Pons (tissue), 1 donor: ENCODE measurements around the gene AP4B1.

Source experiments
- DNase-seq: peaks from one replicate; pipeline ENCODE4 v3.0.0-alpha.2; 2016; ENCODE audit warnings: low spot score

The AP4B1 gene

DNA sequence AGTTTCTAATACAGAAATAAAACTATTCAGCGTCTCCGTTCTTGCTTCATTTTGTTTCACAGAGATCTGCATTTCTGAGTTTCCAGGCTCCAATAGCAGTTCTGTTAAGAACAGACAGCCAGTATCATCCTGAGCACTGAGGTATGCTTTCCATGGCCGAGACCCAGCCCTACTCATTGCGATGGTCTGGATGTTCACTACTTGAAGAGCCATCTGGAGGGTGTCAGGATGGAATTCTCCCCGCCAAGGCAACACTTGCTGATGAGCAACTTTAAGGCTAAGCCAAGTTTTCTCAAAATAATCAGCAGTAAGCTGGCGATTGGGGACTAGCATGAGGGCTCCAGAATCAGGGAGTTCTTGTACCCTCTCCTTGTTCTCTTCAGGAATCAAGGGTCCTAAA is 9.5 kb downstream of the AP4B1 start:
- no peak for DNase-seq

DNA sequence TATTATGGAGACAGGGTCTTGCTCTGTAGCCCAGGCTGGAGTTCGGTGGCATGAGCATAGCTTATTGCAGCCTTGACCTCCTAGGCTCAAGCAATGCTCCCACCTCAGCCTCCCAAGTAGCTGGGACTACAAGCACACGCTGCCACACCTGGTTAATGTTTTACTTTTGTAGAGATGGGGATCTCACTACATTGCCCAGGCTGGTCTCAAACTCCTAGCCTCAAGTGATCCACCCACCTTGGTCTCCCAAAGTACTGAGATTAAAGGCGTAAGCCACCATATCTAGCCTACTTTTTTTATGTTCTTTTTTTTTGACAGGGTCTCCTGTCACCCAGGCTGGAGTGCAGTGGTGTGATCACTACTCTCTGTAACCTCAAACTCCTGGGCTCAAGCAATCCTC is 11.3 kb downstream of the AP4B1 start:
- DNase-seq, result no peak

DNA sequence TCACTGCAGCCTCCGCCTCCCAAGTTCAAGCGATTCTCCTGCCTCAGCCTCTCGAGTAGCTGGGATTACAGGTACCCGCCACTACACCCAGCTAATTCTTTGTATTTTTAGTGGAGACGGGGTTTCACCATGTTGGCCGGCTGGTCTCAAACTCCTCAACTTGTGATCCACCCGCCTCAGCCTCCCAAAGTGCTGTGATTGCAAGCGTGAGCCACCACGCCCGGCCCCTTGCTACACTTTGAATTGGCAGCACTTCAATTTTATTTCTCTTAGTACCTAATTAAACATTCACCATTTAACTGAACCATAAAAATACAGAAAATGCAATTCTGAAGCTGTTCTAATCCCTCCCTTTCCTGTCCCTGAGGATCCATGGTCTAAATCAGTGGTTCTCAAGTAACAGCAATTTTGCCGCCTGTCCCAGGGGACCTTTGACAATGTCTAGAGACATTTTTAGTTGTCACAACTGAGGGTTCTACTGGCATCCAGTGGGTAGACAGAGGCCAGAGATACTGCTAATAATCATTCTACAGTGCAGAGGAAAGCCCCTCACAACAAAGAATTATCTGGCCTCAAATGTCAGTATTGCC is 12.9 kb downstream of the AP4B1 start:
- no peak for DNase-seq

DNA sequence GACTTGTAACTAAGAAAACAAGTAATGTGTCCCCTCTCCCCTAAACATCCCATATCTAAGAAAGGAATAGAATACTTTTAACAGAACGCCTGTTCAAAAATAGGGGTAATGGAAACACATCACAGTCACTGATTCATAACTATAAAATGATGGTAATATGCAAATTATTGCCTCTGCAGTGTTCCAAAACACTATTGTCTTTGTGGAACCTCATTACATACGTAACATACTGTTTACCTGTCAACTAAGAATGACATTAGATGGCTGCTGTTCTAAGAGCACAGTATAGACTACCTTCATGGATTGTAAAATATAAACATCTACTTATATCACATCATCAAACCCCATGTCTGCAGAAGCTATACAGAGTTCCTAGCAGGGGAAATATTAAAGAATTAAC is 13.8 kb downstream of the AP4B1 start:
- no peak for DNase-seq

DNA sequence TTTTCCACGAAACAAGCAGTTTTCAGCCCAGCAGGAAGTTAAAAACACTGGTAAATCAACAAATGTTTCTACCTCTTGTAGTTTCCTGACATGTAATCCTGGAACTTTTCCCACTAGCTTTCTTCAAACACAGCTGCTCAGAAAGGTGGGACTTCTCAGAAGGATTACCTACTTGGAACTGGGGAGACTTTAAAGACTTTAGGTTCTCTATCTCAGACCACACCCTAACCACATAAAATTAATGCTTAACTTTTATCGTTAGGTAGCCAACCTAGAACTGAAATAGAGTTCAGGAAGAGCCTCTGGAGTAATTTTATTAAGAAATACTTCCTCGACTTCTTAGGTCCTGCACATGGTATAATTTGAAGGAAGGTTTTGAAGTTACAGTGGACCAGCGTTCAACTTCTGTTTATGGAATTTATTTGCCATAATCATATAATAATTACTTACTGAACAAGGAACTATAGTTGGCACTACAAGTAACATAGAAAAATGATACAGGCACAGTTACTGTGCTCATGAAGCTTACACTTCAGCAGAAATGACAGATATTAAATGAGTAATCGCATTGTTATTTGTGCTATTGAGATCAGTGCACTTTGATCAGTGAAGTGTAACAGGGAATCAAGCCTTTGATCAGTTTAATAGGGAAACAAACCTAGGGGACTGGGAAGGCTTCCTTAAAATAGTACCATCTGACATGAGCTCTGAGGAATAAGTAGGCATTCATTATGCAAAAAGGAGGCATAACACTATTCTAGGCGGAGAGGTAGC is 17.0 kb downstream of the AP4B1 start, which contains the start of gene BCL2L15:
Gene BCL2L15 (minus strand): TSS at position 180 of the 774 bp plus-strand sequence. CDS start 206 bp downstream, outside the sequence.
- no peak for DNase-seq

DNA sequence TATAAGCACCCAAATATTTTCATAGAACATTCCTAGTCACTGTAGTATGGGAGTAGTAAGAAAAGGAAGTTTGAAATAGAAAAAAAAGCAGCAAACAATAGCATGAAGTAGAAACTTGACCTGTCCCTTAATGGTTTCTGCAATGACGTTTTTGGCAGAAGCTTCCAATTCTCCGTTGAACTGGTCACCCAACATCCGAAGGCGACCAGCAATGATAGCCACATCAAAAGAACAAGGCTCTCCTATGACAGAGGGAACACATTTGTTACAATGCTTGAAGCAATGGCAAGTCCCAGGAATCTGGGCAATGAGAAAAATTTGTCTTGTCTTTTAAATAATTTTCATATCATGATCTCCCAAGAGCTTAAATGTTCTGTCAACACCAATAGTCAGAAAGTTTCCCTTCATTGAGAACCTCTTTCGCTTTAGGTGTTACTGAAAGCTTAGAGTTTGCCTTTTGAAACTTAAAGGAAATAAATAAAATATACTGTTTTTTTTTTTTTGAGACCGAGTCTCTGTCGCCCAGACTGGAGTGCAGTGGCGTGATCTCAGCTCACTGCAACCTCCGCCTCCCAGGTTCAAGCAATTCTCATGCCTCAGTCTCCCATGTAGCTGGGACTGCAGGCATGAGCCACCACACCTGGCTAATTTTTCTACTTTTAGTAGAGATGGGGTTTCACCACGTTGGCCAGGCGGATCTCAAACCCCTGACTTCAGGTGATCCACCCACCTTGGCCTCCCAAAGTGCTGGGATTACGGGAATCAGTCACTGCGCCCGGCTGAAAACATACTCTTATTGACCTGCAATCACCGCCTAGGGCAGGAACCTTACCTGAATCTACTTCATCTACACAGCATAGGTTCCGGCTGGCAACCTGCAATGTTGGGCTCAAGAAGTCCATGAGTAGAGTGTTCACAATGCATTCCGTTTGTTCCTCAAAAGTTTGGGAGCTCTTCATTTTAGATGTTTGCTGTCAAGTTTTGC is 17.9 kb downstream of the AP4B1 start:
- no peak for DNase-seq

DNA sequence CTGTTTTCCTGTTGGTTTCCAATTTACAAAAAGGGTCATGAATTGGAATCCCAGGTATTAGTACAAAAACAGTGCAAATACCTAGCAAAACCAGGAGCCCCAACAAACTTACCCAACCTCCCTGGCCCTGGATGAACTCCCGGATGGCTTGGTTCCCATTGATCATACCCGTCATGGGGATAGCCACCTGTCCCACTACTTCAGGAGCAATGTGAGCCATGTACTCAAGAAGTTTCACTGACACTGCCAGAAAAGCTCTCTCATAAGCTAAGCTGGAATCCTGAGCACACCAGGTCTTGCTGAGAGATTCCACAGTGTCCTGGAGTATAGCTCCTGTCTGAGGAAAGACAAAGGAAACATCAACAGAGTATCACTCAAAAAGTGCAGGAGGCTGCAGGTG is 22.9 kb downstream of the AP4B1 start:
- DNase-seq, result no peak

DNA sequence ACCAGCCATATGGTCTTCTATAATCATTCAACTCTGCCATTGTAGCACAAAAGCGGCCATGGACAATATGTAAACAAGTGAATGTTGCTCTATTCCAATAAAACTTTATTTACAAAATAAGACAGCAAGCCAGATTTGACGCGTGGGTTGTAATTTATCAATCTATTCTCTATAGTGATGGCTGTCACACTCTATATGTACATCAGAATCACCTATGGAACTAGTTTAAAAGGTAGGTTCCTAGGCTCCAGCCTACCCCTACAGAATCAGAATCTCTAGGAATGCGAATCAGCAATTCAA is 24.9 kb downstream of the AP4B1 start:
- DNase-seq, result no peak

DNA sequence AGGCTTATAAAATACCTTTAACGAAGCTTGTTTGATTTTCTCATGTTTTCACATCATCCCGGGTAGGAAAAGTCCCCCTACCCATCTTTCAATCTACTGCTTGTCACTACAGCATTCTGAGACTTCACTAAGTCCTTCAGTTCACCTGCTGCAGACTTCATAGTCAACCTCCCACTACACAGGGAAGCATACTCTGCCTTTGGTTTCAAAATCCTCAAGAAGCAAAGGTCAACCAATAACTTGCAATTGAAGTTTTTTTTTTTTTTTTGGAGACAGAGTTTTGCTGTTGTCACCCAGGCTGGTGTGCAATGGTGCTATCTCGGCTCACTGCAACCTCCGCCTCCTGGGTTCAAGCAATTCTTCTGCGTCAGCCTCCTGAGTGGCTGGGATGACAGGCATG is 28.4 kb downstream of the AP4B1 start:
- DNase-seq, result no peak

DNA sequence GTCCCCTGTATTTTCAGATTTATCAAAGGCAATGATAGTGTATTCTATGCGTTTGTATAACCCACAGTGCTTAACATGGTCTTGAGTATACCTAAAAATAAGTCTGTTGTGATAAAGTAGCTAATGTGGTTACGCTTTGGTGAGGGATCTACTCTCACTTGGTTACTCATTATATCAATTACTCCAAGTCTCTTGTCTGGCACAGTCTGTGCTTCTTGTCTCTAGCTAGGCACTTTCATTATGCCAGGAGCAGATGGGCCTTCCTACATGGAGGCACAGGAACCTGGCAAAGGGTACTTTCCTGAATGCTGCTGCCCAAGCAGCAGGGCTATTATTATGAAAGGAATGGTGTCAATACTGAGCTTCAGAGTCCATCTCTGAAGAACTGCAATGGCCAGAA is 28.9 kb downstream of the AP4B1 start:
- peak; percentile 32 for DNase-seq

DNA sequence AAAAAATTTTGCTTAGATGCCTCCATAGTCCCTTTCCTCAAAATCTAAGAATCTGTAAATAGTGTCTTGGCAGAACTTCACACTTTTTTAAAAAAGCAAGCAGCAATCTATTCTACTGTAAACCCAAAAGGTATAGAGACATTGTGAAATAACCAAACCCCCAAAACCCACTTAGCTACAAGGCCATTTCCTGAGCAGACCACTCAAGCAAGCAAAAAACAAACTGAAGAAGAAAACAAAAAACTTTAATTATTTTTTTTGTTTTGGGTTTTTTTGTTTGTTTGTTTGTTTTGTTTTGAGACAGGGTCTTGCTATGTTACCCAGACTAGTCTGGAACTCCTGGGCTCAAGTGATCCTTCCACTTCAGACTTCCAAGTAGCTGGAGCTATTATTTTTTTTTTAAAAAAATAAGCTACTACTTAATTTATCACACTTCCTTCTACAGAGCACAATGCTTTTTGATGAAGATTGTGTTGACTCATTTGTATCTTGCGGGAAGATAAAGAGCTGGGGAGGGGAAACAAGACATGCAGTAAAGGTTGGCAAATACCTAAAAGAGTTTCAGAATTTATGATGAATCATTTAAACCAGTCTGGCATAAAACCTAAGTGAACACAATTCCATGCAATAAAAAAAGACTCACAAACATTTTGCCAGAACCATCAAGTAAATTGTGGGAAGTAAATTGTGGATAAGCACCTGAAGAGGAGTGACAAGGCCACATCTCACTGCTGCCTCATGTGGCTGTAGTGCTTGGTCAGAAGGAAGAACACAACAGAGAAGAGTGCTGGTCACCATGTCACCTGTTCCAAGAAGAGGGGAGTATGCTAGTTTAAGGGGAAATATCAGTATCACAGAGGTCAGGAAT is 30.4 kb downstream of the AP4B1 start:
- DNase-seq, result no peak

DNA sequence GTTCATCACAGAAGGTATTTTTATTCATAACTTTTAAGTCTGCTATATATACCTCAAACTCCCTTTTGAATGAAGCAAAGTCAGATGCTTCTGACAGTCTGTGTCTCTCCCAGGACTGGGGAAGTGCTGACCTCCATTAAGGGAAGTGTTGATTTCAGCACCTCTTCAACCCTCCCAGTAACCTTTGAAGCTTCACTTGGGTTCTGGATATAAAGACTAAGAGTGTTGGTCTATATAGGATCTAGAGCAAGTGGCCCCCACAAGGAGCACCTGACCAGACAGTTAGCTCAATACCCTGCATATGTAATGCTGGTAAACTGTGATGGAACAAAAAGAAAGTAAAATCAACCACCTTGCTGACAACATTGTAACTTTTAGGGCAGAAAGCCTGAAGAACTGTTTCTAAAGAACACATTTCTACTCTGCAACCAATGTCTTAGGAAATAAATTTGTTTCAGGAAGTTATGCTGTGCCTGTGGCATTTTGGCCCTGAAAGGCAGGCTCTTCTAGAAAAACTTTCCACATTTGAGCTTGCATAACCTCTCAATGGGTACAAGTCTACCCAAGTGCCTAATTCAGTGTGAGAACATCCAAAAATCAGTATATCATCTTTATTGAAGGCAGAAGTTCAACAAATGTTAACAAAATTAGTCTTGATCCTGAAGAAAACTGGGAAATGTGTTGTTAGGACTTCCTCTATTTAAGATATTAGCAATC is 32.2 kb downstream of the AP4B1 start:
- peak; percentile 22 for DNase-seq

DNA sequence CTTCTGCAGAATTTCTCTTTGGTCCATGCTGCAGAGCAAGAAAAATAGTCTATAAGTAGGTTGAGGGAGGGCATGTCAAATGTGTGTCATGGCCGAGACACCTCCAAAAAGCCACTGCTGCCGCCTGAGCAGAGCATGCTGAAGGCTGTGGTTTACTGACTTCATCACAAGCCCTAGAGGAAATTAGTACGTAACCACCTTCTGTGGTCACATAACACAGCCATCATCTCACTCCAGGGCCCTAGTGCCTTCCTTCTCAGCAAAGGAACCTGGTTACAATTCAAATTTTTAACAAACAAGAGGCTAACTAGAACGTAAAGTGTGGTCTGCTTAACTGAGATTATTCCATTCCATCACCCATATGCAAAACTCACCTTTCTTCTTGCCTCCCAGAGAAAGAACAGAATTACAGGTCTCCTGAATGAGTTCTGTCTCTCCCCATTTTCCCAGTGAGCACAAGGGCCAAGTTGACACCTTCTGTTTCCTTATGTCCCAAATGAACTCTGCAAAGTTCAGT is 32.9 kb downstream of the AP4B1 start, which contains the start of gene PTPN22:
Gene PTPN22 (minus strand): TSS at position 116 of the 517 bp plus-strand sequence.
- DNase-seq, result peak; percentile 67

DNA sequence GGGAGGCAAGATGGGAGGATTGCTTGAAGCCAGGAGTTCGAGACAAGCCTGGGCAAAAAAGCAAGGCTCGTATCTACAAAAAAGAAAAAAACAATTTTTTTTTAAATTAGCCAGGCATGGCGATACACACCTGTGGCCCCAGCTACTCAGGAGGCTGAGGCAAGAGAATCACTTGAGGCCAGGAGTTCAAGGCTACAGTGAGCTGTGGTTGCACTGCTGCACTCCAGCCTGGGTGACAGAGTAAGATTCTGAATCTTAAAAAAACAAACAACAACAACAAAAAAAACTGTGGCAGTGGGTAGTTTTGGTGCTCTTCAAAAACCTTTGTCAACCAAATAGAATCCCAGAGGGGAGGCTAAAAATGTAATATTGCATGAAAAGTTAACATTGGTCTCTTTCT is 33.8 kb downstream of the AP4B1 start:
- no peak for DNase-seq

DNA sequence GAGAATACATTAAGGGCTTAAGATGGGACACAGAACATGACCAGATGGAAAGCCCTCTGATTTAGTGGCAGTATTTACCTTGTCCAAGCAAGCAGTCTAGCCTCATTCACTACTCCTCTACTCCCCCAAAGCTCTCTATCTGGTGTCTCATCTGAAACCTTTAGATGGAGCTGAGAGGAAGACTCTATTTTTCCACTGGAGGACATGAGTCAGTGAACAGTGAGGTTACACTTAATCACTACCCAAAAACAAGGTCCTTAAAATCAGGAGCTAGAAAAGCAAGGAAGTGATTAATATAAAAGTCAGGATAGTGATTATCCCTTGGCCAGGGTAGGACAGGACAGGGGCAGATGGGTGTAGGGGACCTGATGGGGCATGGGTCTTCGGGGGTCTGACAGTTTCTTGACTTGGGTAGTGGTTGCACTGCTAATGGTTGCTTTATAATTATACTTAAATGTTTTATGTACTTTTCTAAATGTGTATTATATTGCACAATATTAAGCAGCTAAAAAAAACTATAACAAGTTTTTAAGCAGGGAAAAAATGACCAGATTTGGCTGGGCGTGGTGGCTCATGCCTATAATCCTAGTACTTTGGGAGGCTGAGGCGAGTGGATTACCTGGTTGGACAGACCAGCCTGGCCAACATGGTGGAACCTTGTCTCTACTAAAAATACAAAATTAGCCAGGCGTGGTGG is 36.1 kb downstream of the AP4B1 start:
- DNase-seq, result no peak

DNA sequence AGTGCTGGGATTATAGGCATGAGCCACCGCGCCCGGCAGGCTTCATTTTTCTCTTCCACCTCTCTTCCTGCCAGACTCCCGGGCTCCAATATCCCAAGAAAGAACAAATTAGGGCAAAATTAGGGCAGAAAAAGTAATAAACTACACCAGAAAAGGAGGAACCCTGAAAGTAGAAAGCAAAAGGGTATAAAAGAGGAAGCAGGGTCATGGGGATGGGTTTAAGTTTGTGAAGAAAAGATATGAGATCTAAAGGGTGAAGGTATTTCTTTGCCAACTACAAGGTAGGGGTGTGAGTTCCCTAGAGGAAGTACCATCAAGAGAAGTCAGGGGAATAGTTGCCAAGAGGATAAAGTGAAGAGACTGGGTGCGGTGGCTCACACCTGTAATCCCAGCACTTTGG is 43.0 kb downstream of the AP4B1 start:
- DNase-seq, result no peak

DNA sequence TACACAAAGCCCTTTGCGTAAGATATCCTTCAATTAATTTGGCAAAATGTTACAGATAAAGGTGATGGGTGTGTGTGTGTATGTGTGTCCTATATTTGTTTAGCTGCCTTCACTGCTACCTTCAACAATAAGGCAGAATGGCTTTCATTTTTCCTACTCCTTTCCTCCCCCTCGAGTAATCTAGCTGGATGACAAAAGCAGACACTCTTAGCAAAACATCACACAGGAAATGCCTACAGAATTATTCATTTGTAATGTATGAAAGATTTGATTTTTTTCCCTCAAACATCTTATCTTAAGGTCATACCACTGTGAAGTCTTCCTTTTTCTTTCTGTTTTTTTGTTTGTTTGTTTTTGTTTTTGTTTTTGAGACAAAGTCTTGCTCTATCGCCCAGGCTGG is 43.7 kb downstream of the AP4B1 start:
- no peak for DNase-seq

DNA sequence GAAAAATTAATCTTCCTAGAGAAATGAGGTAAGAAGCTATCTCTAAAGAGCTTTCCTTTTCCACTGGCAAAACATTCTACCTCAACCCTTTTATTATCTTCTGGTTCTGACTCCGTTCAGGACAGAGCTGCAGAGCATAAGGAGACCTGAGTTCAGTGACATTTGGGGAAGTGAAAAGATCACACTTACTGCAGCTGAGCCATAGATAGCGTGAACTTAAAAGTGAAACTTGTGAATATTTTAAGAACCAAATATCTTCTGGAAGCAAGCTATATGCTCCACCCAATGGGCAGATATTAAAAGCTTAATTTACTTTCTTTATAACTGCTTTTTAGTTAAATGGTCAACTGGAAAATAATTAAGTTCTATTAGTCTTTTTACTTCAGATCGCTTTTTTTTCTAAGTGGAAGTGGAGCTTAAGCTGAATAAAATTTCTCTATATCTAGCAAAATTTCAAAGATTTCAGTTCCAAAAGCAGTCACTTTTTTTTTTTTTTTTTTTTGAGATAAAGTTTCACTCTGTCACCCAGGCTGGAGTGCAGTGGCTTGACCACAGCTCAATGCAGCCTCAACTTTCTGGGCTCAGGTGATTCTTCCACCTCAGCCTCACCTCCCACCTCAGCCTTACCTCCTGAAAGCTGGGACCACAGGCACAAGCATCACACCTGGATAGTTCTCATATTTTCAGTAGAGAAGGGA is 45.0 kb downstream of the AP4B1 start:
- DNase-seq, result peak; percentile 53

DNA sequence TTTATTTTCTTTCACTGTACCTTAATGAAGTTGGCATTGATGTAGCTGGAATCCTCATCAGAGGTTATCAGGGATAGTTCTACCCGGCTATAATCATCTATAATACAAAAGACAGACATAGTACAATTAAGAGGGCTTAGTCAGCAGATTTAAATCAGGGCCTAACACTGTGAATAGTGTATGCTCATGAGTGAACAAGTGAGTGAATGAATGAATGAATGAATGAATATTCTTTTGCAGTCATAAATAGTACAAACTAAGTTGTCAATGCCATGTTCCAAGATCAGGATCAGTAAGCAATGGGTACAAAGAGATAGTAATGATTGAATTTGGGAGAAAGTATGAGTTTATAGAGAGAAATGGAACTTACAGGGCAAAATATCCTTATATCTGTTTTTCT is 45.6 kb downstream of the AP4B1 start:
- no peak for DNase-seq

DNA sequence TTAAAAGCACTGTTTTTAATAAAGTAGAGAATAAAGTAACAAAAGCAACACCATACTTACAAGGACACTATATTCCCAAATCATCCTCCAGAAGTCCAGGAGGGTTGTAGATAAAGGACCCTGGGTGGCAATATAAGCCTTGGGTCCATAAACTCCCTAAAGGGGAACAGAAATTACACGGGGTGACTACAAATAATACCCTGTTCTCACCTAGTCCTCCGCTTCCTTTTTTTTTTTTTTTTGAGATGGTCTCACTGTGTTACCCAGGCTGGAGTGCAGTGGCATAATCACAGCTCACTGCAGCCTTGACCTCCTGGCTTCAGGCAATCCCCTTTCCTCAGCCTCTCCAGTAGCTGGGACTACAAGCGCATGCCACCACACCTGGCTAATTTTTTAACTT is 46.2 kb downstream of the AP4B1 start:
- DNase-seq, result no peak
